Measurements from ENCODE around the gene USP15.
"Not testable (repeated sequence)": the region's sequence is repeated elsewhere in the genome, so short reads cannot be mapped to it uniquely, and the experiment has no call there.

USP15 gene

GRCh38 chr12:62332598-62332997 lies 72.4 kb downstream of the USP15 start:
- no peak for DNase-seq

- DNase-seq: no peak
Measured at GRCh38 chr12:62335057-62335456, 74.9 kb downstream of the USP15 start.

GRCh38 chr12:62335796-62336195 lies 75.6 kb downstream of the USP15 start:
- DNase-seq: no peak

GRCh38 chr12:62337643-62338042 lies 77.4 kb downstream of the USP15 start:
- not testable (repeated sequence) for DNase-seq

- not testable (repeated sequence) for DNase-seq
Measured at GRCh38 chr12:62342614-62343303, 82.6 kb downstream of the USP15 start.

GRCh38 chr12:62343304-62344120 lies 83.3 kb downstream of the USP15 start:
- not testable (repeated sequence) for DNase-seq

GRCh38 chr12:62344731-62345556 lies 84.7 kb downstream of the USP15 start:
- DNase-seq: not testable (repeated sequence)

GRCh38 chr12:62345667-62346066 lies 85.5 kb downstream of the USP15 start:
- DNase-seq: no peak

- no peak for DNase-seq
Measured at GRCh38 chr12:62346817-62347216, 86.6 kb downstream of the USP15 start.

GRCh38 chr12:62347922-62348650 lies 87.9 kb downstream of the USP15 start:
- DNase-seq: no peak

GRCh38 chr12:62350554-62350953 lies 90.3 kb downstream of the USP15 start:
- DNase-seq: no peak

GRCh38 chr12:62351326-62351725 lies 91.1 kb downstream of the USP15 start:
- no peak for DNase-seq

GRCh38 chr12:62361048-62361447 lies 100.8 kb downstream of the USP15 start:
- DNase-seq: no peak

- no peak for DNase-seq
Measured at GRCh38 chr12:62363506-62363905, 103.3 kb downstream of the USP15 start.

GRCh38 chr12:62364697-62365096 lies 104.5 kb downstream of the USP15 start:
- DNase-seq: not testable (repeated sequence)

- not testable (repeated sequence) for DNase-seq
Measured at GRCh38 chr12:62365846-62366245, 105.6 kb downstream of the USP15 start.

GRCh38 chr12:62368430-62369223 lies 108.4 kb downstream of the USP15 start:
- DNase-seq: not testable (repeated sequence)

- no peak for DNase-seq
Measured at GRCh38 chr12:62370189-62370588, 110.0 kb downstream of the USP15 start.

GRCh38 chr12:62371661-62372060 lies 111.5 kb downstream of the USP15 start:
- DNase-seq: no peak

- no peak for DNase-seq
Measured at GRCh38 chr12:62372134-62372533, 111.9 kb downstream of the USP15 start.

- no peak for DNase-seq
Measured at GRCh38 chr12:62372825-62373224, 112.6 kb downstream of the USP15 start.

- no peak for DNase-seq
Measured at GRCh38 chr12:62375603-62376002, 115.4 kb downstream of the USP15 start.

All from midbrain (tissue), 1 donor.